Smooth muscle cell of the umbilical artery (primary cell): ENCODE data around the gene CABP5. TPM values are rescaled to one million over a fixed set of nuclear protein-coding genes. Genes with fewer than 3 reads are reported as not detected.

Experiments used
- total RNA-seq: library from RNA; depleted of rRNA; stranded (reverse); fragments of >200 nt; gene quantifications from 2 replicates; pipeline ENCODE4 v1.2.3, GENCODE V29; 2014

Gene CABP5
- not detected in 2 replicates for total RNA-seq

GRCh38 chr19:48043675-48044258 lies at the start of gene CABP5:
Gene CABP5, minus strand, starts transcription at chr19:48044079. Its CDS starts 157 bp downstream, at chr19:48043922.

GRCh38 chr19:47994209-47994802 lies 49.6 kb downstream of the CABP5 start, which contains the start of gene ELSPBP1:
Gene ELSPBP1, plus strand, starts transcription at chr19:47994632. Its CDS starts 14,036 bp downstream, at chr19:48008668.

GRCh38 chr19:47992070-47992469 lies 51.8 kb downstream of the CABP5 start, which contains the start of gene BSPH1:
Gene BSPH1, minus strand, starts transcription at chr19:47992170. Its CDS starts 89 bp downstream, at chr19:47992081.

Other genes starting within 250 kb of the CABP5 start
- not detected in 2 replicates for gene TPRX1, start 239.5 kb downstream of the CABP5 start, total RNA-seq
- not detected in 2 replicates for gene CRX, start 222.1 kb downstream of the CABP5 start, total RNA-seq
- gene TPRX2, start 184.8 kb downstream of the CABP5 start, total RNA-seq, result not detected in 2 replicates
- not detected in 2 replicates for gene SULT2A1, start 157.8 kb downstream of the CABP5 start, total RNA-seq
- gene BSPH1, start 51.9 kb downstream of the CABP5 start, total RNA-seq, result not detected in 2 replicates
- gene ELSPBP1, start 49.4 kb downstream of the CABP5 start, total RNA-seq, result not detected in 2 replicates
- 17.5 and 19.3 TPM in 2 replicates for gene PLA2G4C, start 66.7 kb upstream of the CABP5 start, total RNA-seq
- gene LIG1, start 126.3 kb upstream of the CABP5 start, total RNA-seq, result 5.3 and 18.5 TPM in 2 replicates
- 2.7 and 3.3 TPM in 2 replicates for gene ZSWIM9, start 126.6 kb upstream of the CABP5 start, total RNA-seq
- 11.6 and 14.7 TPM in 2 replicates for gene CARD8, start 211.8 kb upstream of the CABP5 start, total RNA-seq
- gene ZNF114, start 226.0 kb upstream of the CABP5 start, total RNA-seq, result 0.32 and 0.59 TPM in 2 replicates